ENCODE results near the gene ZNF556.

Gene ZNF556
- total RNA-seq: 0 to 0.19 (median 0) reads per million in 18 experiments

- no peak for DNase-seq
Measured at GRCh38 chr19:2867025-2867991, at the start of gene ZNF556. Gene ZNF556, plus strand, starts transcription at chr19:2867335. Its CDS starts 87 bp downstream, at chr19:2867422.

GRCh38 chr19:2819540-2820111, 47.5 kb upstream of the ZNF556 start, which contains the start of gene ZNF554:
Gene ZNF554, plus strand, starts transcription at chr19:2819868. Its CDS starts 204 bp downstream, at chr19:2820072.
- peak; percentile 96 to 99 for DNase-seq

- no peak for DNase-seq
Measured at GRCh38 chr19:2820112-2820702, 46.9 kb upstream of the ZNF556 start.

GRCh38 chr19:2822846-2823245, 44.3 kb upstream of the ZNF556 start:
- DNase-seq: no peak

GRCh38 chr19:2823646-2824045, 43.5 kb upstream of the ZNF556 start:
- DNase-seq: no peak

- no peak for DNase-seq
Measured at GRCh38 chr19:2824129-2824528, 43.0 kb upstream of the ZNF556 start.

- DNase-seq: no peak
Measured at GRCh38 chr19:2827022-2827421, 40.1 kb upstream of the ZNF556 start.

- no peak for DNase-seq
Measured at GRCh38 chr19:2827840-2828489, 39.2 kb upstream of the ZNF556 start.

GRCh38 chr19:2834294-2834871, 32.8 kb upstream of the ZNF556 start:
- no peak for DNase-seq

- no peak for DNase-seq
Measured at GRCh38 chr19:2837430-2837829, 29.7 kb upstream of the ZNF556 start.

GRCh38 chr19:2840794-2841791, 26.0 kb upstream of the ZNF556 start, which contains the start of gene ZNF555:
Gene ZNF555, plus strand, starts transcription at chr19:2841475. Its CDS starts 98 bp downstream, at chr19:2841573.
- DNase-seq: peak; percentile 99 to 100

- no peak for DNase-seq
Measured at GRCh38 chr19:2841855-2842574, 25.1 kb upstream of the ZNF556 start.

GRCh38 chr19:2845107-2845506, 22.0 kb upstream of the ZNF556 start:
- no peak for DNase-seq

GRCh38 chr19:2846180-2846894, 20.8 kb upstream of the ZNF556 start:
- no peak for DNase-seq

GRCh38 chr19:2847507-2847906, 19.6 kb upstream of the ZNF556 start:
- DNase-seq: no peak

GRCh38 chr19:2848616-2849015, 18.5 kb upstream of the ZNF556 start:
- no peak for DNase-seq

- no peak for DNase-seq
Measured at GRCh38 chr19:2850256-2850925, 16.7 kb upstream of the ZNF556 start.

- DNase-seq: no peak
Measured at GRCh38 chr19:2852598-2852997, 14.5 kb upstream of the ZNF556 start.

GRCh38 chr19:2853015-2853606, 14.0 kb upstream of the ZNF556 start:
- no peak for DNase-seq

All from inflammatory macrophage (primary cell).